Endothelial cell (in vitro differentiated cells): ENCODE data around the gene CCT5. TPM values are rescaled to one million over a fixed set of nuclear protein-coding genes. Genes with fewer than 3 reads are reported as not detected.
"Not testable (repeated sequence)": the region's sequence is repeated elsewhere in the genome, so short reads cannot be mapped to it uniquely, and the experiment has no call there.

Experiments used
- DNase-seq: peaks from one replicate; pipeline ENCODE4 v3.0.0; 2021; ENCODE audit warnings: low spot score
- H3K27ac Mint-ChIP-seq: one replicate; pipeline ENCODE4 v1.8.0; 2021; ENCODE audit warnings: mixed read lengths, inconsistent platforms; ENCODE audit not compliant: unreplicated experiment
- H3K27me3 Mint-ChIP-seq: one replicate; pipeline ENCODE4 v1.8.0; 2021; ENCODE audit warnings: mild to moderate bottlenecking, moderate library complexity, mixed read lengths, inconsistent platforms; ENCODE audit not compliant: unreplicated experiment
- H3K36me3 Mint-ChIP-seq: one replicate; pipeline ENCODE4 v1.8.0; 2021; ENCODE audit warnings: mild to moderate bottlenecking, low read depth, mixed read lengths, inconsistent platforms; ENCODE audit not compliant: unreplicated experiment
- H3K4me1 Mint-ChIP-seq: one replicate; pipeline ENCODE4 v1.8.0; 2021; ENCODE audit warnings: mild to moderate bottlenecking, mixed read lengths, inconsistent platforms; ENCODE audit not compliant: unreplicated experiment
- H3K4me3 Mint-ChIP-seq: one replicate; pipeline ENCODE4 v1.8.0; 2021; ENCODE audit warnings: mild to moderate bottlenecking, mixed read lengths, inconsistent platforms; ENCODE audit not compliant: unreplicated experiment
- H3K9me3 Mint-ChIP-seq: one replicate; pipeline ENCODE4 v1.8.0; 2021; ENCODE audit warnings: mixed read lengths, inconsistent platforms; ENCODE audit not compliant: unreplicated experiment
- CTCF ChIP-seq: fragments of 200-600 bp; sonication (generic); IDR thresholded peaks from one replicate; pipeline ENCODE4 v1.5.0; 2021; ENCODE audit warnings: antibody characterized with exemption; ENCODE audit not compliant: unreplicated experiment
- total RNA-seq: library from RNA; stranded (reverse); fragmentation: NEBNext Ultra II Directional; extraction: Animal tissue kit (Norgen Biotek cat#: 25700); gene quantifications from one replicate; pipeline ENCODE4 v1.2.1, GENCODE V29; 2021; ENCODE audit not compliant: unreplicated experiment

CCT5 gene
- total RNA-seq, 1 donor from 2014 or later, result 244 TPM

- no peak for DNase-seq
- no peak for TF ChIP-seq CTCF
- H3K4me3 Mint-ChIP-seq, result no peak overlapping the region
- H3K36me3 Mint-ChIP-seq, result no peaks in the 10 kb centered on the region
- no peak overlapping the region for H3K27ac Mint-ChIP-seq
- H3K9me3 Mint-ChIP-seq, result no peaks in the 10 kb centered on the region
- peaks cover 9% of the 10 kb centered on the region for H3K27me3 Mint-ChIP-seq
- peaks cover 12% of the 10 kb centered on the region for H3K4me1 Mint-ChIP-seq
Observed at GRCh38 chr5:10310066-10310779, 60.1 kb downstream of the CCT5 start.

- H3K9me3 Mint-ChIP-seq, H3K27ac Mint-ChIP-seq, H3K27me3 Mint-ChIP-seq, H3K36me3 Mint-ChIP-seq, DNase-seq, H3K4me3 Mint-ChIP-seq: not testable (repeated sequence)
- peaks cover 11% of the 10 kb centered on the region for H3K4me1 Mint-ChIP-seq
Observed at GRCh38 chr5:10310835-10311570, 60.9 kb downstream of the CCT5 start.

- no peak for TF ChIP-seq CTCF
- H3K9me3 Mint-ChIP-seq, result no peaks in the 10 kb centered on the region
- H3K27ac Mint-ChIP-seq, result no peak overlapping the region
- no peaks in the 10 kb centered on the region for H3K36me3 Mint-ChIP-seq
- peaks cover 4% of the 10 kb centered on the region for H3K27me3 Mint-ChIP-seq
- no peak overlapping the region for H3K4me3 Mint-ChIP-seq
- no peak for DNase-seq
- peaks cover 6% of the 10 kb centered on the region for H3K4me1 Mint-ChIP-seq
Observed at GRCh38 chr5:10311595-10312425, 61.7 kb downstream of the CCT5 start.

GRCh38 chr5:10315201-10315600 is 65.1 kb downstream of the CCT5 start:
- H3K4me1 Mint-ChIP-seq, result no peaks in the 10 kb centered on the region
- no peak overlapping the region for H3K4me3 Mint-ChIP-seq
- H3K36me3 Mint-ChIP-seq, result no peaks in the 10 kb centered on the region
- peaks cover 2% of the 10 kb centered on the region for H3K27me3 Mint-ChIP-seq
- no peak for DNase-seq
- no peak overlapping the region for H3K27ac Mint-ChIP-seq
- no peak for TF ChIP-seq CTCF
- no peaks in the 10 kb centered on the region for H3K9me3 Mint-ChIP-seq

Other genes with a start within 250 kb of the CCT5 start
- 14.4 TPM for gene ATPSCKMT, start 392 bp upstream of the CCT5 start, total RNA-seq
- 13.1 TPM for gene CMBL, start 57.6 kb downstream of the CCT5 start, total RNA-seq
- 162 TPM for gene MARCHF6, start 103.4 kb downstream of the CCT5 start, total RNA-seq
- gene ROPN1L, start 191.6 kb downstream of the CCT5 start, total RNA-seq, result 4.0 TPM